ENCODE data around the gene IL1R2. TPM values are rescaled to one million over a fixed set of nuclear protein-coding genes. Genes with fewer than 3 reads are reported as not detected.

IL1R2 gene
- polyA plus RNA-seq, 2 of the 4 experiments (the other 2 are of a cell fraction), result 0.83 to 1.7 TPM

GRCh38 chr2:102076512-102076911 is 84.8 kb downstream of the IL1R2 start:
- ATAC-seq (no peak), DNase-seq (ENCODE audit: low read depth in 1 of 2, low spot score in 1 of 2) (no peak), FAIRE-seq (no peak)
- H3K4me3 ChIP-seq, result no peak overlapping the region
- no peak overlapping the region for H3K4me2 ChIP-seq
- CTCF ChIA-PET, result no interaction called here
- peaks cover 15% of the 10 kb centered on the region for H3K4me1 ChIP-seq
- peaks cover 9% of the 10 kb centered on the region; the same call in 1 of the 3 replicates for H3K9me3 ChIP-seq
- POLR2A ChIA-PET, result no interaction called here
- H3K27ac ChIP-seq, result no peak overlapping the region
- TF ChIP-seq MYC (IDR thresholded peaks at IDR 0.05; ENCODE audit: borderline replicate concordance, low read length) (no peak), HES2 (IDR thresholded peaks at IDR 0.05) (no peak), HOXB13 (CRISPR knock-in tag; IDR thresholded peaks at IDR 0.05; ENCODE audit: low read depth) (no peak), RCOR1 (IDR thresholded peaks at IDR 0.05; ENCODE audit: low read depth, low read length) (no peak), CBX2 (IDR thresholded peaks at IDR 0.05; ENCODE audit: borderline replicate concordance, low read depth) (no peak), BHLHE40 (IDR thresholded peaks at IDR 0.05; ENCODE audit: low read depth, low read length) (no peak), KDM1A (IDR thresholded peaks at IDR 0.05; ENCODE audit: low read depth) (no peak), CEBPB (IDR thresholded peaks at IDR 0.05) (no peak), JUNB (IDR thresholded peaks at IDR 0.05) (no peak), ESRRA (IDR thresholded peaks at IDR 0.05; ENCODE audit: borderline replicate concordance, low read length) (no peak), MAFK (IDR thresholded peaks at IDR 0.05; ENCODE audit: partially characterized antibody) (no peak), CTCF (IDR thresholded peaks at IDR 0.05) (no peak), HOXA7 (CRISPR knock-in tag; IDR thresholded peaks at IDR 0.05) (no peak)

Other genes starting within 250 kb of the IL1R2 start
- gene IL1R1, start 150.8 kb downstream of the IL1R2 start, polyA plus RNA-seq (2011; rRNA removed), result 34.7 and 38.0 TPM in 2 replicates
- gene IL1R1, start 150.8 kb downstream of the IL1R2 start, polyA plus RNA-seq (2017; fragmentation: RNase III; extraction: RNeasy Plus Mini Kit Qiagen cat#74134 plus additional on column Dnase treatment), result 25.3 to 35.9 TPM (median 32.5 TPM) in 3 replicates
- not detected in 2 replicates for gene IL1RL2, start 195.1 kb downstream of the IL1R2 start, polyA plus RNA-seq (2011; rRNA removed)
- gene IL1RL2, start 195.1 kb downstream of the IL1R2 start, polyA plus RNA-seq (2017; fragmentation: RNase III; extraction: RNeasy Plus Mini Kit Qiagen cat#74134 plus additional on column Dnase treatment), result 0.05 TPM in 1 of 3 replicates, not detected in the others